ENCODE measurements around the gene TERC. TPM values are rescaled to one million over a fixed set of nuclear protein-coding genes. Genes with fewer than 3 reads are reported as not detected.
A peak's percentile ranks its signal among the peaks of the same experiment; 100 is the strongest.

Gene TERC
- polyA plus RNA-seq (2012; ENCODE audit: insufficient read depth, insufficient read length): not detected

DNA sequence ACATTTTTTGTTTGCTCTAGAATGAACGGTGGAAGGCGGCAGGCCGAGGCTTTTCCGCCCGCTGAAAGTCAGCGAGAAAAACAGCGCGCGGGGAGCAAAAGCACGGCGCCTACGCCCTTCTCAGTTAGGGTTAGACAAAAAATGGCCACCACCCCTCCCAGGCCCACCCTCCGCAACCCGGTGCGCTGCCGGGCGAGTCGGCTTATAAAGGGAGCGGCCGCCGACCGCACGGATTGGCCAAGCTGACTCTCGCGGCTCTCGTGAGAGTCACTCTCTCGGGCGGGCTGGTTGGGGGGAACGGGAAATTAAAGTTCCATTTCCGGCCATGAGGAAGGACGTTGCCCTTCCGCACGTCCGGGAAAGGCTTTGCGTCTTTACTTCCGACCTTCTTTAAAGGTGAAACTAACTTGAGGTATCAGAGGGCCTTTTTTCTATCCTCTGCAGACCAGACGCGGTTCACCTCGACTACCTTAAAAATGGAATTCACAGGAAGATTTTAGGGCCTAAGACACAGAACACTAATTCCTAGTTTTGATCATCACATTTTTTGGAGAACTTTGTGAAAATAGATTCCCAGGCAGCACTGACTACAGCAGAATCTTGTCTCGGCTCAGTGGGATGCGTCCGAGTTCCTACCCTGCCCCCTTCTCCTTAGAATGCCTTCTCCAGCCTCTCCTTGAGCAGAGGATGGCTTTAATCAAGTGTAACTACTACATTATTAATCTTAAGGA lies at the start of gene TERC:
Gene TERC, minus strand, starts transcription at position 179 of the 731 bp plus-strand sequence.
- H3K4me3 ChIP-seq (ENCODE audit: low read length): peak within 1 kb of the TSS; percentile 73
- DNase-seq (ENCODE audit: low read depth, low spot score): peak; percentile 83

GRCh38 chr3:169813757-169814517 lies 49.1 kb upstream of the TERC start:
- peak overlapping the region; percentile 86 for H3K4me3 ChIP-seq (ENCODE audit: low read length)

GRCh38 chr3:169813278-169813677 lies 48.4 kb upstream of the TERC start:
- peak; percentile 17 for DNase-seq (ENCODE audit: low read depth, low spot score)
- peak overlapping the region; percentile 86 for H3K4me3 ChIP-seq (ENCODE audit: low read length)

More at GRCh38 chr3:169813757-169814517, 49.1 kb upstream of the TERC start:
- DNase-seq (ENCODE audit: low read depth, low spot score): peak; percentile 89

GRCh38 chr3:169812332-169813235 lies 47.7 kb upstream of the TERC start, which contains the start of the genes LRRC34 and LRRIQ4:
Gene LRRC34, minus strand, starts transcription at chr3:169812904. Its CDS starts 356 bp downstream, at chr3:169812548.
Gene LRRIQ4, plus strand, starts transcription at chr3:169812870. Its CDS starts 9,052 bp downstream, at chr3:169821922.
- H3K4me3 ChIP-seq (ENCODE audit: low read length): peak within 1 kb of the TSS; percentile 86
- peak; percentile 91 for DNase-seq (ENCODE audit: low read depth, low spot score)

GRCh38 chr3:169811631-169812331 lies 46.9 kb upstream of the TERC start:
- DNase-seq (ENCODE audit: low read depth, low spot score): peak; percentile 41
- H3K4me3 ChIP-seq (ENCODE audit: low read length): peak overlapping the region; percentile 86

DNA sequence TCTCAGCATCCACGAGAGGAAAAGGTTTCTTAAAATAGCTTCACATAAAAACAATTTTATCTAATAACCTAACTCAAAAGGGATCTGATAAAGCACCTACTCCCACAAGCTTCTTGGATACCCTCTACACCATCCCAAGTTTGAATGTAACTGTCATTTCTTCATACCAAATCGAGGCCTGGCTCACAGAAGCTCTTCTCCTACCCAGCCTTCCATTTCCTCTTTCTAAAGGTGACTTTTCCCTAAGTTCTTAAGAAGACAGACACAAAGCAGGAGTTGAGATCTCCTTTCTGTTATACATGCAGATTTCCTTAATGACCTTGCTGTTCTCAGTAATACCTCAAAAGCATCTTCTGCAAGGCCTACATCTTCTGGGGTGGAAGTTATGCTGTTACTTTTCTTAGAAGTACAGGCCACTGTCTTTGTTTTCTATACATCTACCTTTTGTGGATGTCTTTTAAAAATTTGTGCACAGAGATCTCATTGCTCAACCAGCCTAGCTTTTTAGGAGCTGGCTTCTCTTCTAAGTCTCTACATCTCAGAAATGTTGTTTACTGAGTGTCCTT lies 44.5 kb upstream of the TERC start:
- DNase-seq (ENCODE audit: low read depth, low spot score): no peak
- no peak overlapping the region for H3K4me3 ChIP-seq (ENCODE audit: low read length)

GRCh38 chr3:169804681-169805080 lies 39.8 kb upstream of the TERC start:
- no peak for DNase-seq (ENCODE audit: low read depth, low spot score)
- H3K4me3 ChIP-seq (ENCODE audit: low read length): no peak overlapping the region

GRCh38 chr3:169792359-169792758 lies 27.5 kb upstream of the TERC start:
- DNase-seq (ENCODE audit: low read depth, low spot score): no peak
- H3K4me3 ChIP-seq (ENCODE audit: low read length): no peak overlapping the region

GRCh38 chr3:169790687-169791429 lies 26.0 kb upstream of the TERC start:
- no peak for DNase-seq (ENCODE audit: low read depth, low spot score)
- no peak overlapping the region for H3K4me3 ChIP-seq (ENCODE audit: low read length)

GRCh38 chr3:169790219-169790618 lies 25.4 kb upstream of the TERC start:
- no peak for DNase-seq (ENCODE audit: low read depth, low spot score)
- H3K4me3 ChIP-seq (ENCODE audit: low read length): no peak overlapping the region

GRCh38 chr3:169787791-169788190 lies 22.9 kb upstream of the TERC start:
- DNase-seq (ENCODE audit: low read depth, low spot score): no peak
- H3K4me3 ChIP-seq (ENCODE audit: low read length): no peak overlapping the region

- H3K4me3 ChIP-seq (ENCODE audit: low read length): no peak overlapping the region
- no peak for DNase-seq (ENCODE audit: low read depth, low spot score)
These were observed 22.3 kb upstream of the TERC start for GRCh38 chr3:169787120-169787519.

- no peak overlapping the region for H3K4me3 ChIP-seq (ENCODE audit: low read length)
- DNase-seq (ENCODE audit: low read depth, low spot score): no peak
These were observed 16.5 kb upstream of the TERC start for GRCh38 chr3:169781209-169781855.

DNA sequence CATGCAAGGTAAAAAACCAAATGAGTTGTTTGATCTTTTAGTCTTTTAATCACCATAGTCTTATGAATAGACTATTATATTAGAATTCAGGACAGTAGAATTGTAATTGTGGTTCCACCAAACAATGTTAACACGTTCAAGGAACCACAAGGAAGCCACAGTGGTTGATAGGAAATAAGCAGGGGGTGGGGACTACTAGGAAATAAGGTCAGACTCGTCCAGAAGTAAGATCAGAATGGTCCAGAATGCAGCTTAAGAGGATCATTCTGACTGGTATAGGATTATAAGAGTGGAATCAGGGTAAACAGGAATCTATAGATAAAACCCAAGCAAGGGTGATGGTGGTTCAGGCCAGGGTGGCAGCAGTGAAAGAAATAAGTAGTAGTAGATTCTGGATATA lies 15.9 kb upstream of the TERC start:
- H3K4me3 ChIP-seq (ENCODE audit: low read length): no peak overlapping the region
- DNase-seq (ENCODE audit: low read depth, low spot score): no peak

DNA sequence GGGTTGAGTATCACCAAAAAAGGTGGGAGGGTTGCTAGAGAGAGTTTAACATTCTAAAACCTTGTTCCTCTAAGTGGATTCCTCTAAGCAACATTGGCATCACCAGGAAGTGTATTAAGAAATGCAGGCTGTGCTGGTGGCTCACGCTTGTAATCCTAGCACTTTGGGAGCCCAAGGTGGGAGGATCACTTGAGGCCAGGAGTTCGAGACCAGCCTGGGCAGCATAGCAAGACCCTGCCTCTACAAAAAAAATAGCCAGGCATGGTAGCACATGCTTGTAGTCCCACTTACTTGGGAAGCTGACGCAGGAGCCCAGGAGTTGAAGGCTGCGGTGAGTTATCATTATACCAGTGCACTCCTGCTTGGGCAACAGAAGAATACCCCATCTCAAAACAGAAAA lies 13.0 kb upstream of the TERC start:
- H3K4me3 ChIP-seq (ENCODE audit: low read length): no peak overlapping the region
- no peak for DNase-seq (ENCODE audit: low read depth, low spot score)

GRCh38 chr3:169774186-169774585 lies 9.3 kb upstream of the TERC start:
- no peak for DNase-seq (ENCODE audit: low read depth, low spot score)
- peak overlapping the region; percentile 89 for H3K4me3 ChIP-seq (ENCODE audit: low read length)

All from Jurkat, Clone E6-1 (cell line).